HG03066 (cell line): ENCODE results near the gene F10.

Source experiments
- ATAC-seq: cut with Tn5 transposase; IDR thresholded peaks from one replicate; pipeline ENCODE4 v1.9.1; 2021; ENCODE audit warnings: low read depth; ENCODE audit not compliant: unreplicated experiment

F10 gene

GRCh38 chr13:113086031-113086750 lies 36.4 kb upstream of the F10 start:
- no peak for ATAC-seq

- ATAC-seq, result no peak
Measured at GRCh38 chr13:113086991-113087922, 35.3 kb upstream of the F10 start.

GRCh38 chr13:113087923-113088690 lies 34.5 kb upstream of the F10 start:
- ATAC-seq, result no peak

- ATAC-seq, result no peak
Measured at GRCh38 chr13:113088691-113089020, 33.9 kb upstream of the F10 start.

GRCh38 chr13:113089693-113090414 lies 32.7 kb upstream of the F10 start:
- ATAC-seq, result no peak

GRCh38 chr13:113090415-113090770 lies 32.2 kb upstream of the F10 start:
- ATAC-seq, result no peak

DNA sequence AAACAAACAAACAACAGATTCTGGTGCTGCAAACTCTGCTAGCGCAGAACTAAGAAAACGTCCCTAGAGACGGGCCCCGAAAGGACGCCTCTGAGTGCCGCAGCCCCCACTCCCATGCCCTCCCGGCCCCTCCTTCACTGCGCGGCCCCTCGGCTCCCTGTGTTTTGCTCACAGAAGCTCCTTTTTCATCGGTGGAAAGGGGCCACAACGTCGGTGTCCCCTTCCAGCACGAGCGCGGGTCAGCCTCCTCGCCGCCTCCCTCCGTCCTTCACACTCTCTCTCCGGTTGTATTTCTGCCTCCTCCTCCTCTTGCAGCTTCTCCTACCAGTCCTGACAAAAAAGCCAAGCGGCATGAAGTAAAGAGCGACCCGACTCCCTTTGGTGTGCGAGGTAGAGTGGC lies 31.8 kb upstream of the F10 start:
- no peak for ATAC-seq

DNA sequence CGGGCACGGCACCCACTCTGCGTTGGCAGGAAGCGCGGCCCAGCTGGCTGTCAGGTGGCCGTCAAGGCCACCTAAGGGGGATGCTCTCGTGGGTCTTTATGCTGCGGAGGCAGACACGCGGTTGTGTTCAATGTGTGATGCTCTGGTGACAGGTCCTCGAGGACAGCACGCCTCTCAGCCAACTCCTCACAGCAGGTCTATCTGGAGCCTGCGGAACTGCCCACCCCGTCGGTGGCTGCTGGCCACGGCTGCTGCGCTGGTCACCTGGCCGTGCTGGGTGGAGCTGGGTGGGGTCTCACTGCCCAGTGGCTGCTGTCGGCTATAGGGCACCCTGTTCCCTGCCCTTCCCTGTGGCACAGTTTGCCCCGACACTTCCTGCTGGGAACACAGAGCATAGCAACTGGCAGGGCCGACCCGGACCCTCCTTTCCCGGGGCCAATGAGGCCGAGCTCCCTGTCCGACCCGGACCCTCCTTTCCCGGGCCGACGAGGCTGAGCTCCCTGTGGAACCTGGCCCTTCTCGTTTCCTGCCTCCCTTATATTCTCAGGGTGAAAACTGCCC lies 31.3 kb upstream of the F10 start:
- no peak for ATAC-seq

DNA sequence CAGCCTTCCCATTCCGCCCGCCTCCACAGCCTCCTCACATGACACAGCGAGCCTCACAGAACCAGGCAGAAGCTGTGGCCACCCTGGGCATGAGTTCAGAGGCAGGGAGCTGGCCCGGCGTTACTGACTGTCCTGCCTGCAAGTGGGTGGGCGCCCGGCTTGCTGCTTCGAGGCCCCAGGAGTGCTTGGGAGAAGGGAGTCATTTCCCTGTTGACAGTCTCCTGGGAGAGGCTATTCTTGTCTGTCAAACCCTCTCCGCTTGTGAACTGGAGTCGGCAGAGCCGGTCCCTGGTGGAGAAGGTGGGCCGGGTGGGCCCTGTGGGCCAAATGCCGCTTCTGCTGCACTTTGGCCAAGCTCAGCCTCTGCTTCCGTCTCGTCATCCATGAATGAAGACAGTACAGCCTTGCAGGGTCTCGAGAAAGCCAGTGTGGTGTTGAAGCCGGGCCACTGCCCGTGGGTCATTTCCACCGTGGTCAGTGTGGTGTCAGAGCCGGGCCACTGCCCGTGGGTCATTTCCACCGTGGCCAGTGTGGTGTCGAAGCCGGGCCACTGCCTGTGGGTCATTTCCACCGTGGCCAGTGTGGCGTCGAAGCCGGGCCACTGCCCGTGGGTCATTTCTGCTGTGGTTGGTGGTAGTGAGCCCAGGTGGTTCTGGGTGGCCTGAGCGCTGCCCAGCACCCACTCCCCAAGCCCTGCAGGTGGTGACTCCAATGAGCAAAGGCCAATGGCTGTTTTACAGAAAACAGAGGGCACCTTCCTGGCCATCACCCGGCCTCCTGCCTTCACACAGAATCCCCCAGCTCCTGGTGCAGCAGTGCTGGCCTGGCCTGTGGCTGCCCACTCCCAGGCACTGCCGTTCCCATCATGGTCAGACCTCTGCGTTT lies 30.5 kb upstream of the F10 start:
- ATAC-seq, result no peak

- no peak for ATAC-seq
Measured at GRCh38 chr13:113092776-113093579, 29.6 kb upstream of the F10 start.

DNA sequence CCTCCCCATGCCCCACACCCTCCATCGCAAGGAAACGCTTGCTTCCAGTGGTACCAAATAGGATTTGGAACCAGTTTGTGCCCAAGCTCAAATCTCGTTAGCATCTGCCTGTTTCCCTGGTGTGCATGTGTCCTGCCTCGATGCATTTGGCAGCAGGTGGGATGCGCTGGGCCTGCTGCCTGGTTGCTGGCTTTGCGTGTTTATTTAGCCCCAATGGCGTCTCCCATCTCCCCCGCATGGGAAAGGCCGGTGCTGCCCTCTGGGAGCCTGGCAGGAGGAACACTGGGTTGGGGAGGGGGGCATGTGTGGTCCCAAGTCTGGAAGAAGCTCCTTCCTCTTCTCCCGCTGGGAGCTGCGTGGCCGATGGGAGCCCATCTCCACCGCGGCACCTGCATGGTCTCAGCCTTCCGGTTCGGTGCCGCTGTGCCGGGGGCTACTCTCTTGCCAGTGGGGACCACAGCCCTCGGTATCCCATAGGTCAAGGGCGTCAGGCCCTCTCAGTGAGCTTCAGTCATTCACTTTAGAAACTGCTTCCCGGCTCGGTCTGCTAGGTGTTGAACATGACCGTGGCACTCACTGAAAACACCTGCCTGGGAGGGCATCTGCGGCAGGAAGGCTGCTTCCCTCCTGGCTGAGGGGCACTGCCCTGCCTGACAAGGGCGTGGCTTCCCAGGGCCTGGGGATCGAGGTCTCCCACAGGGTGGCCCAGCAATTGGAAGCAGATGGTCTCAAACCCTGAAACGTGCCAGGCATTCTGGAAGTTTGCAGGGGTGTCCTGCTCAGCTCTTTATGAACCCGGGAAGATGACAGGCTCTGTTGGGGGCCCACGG lies 28.8 kb upstream of the F10 start:
- ATAC-seq, result no peak

DNA sequence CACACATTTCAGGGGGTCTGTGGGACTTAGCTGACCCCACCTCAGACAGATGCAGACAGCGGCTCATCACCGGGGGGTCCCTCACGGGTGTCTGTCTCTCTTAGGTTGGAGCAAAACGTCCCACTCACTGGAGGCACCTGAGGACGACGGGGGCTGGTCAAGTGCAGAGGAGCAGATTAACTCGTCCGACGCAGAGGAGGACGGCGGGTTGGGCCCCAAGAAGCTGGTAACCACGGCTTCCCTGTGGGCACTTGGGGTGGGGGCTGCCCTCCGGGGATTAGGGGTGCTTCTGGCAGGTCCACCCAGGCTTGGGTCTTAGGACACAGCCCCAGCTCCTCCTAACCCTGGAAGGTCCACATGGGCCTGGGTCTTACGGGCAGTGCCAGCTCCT lies 28.2 kb upstream of the F10 start:
- no peak for ATAC-seq

GRCh38 chr13:113095146-113096051 lies 27.2 kb upstream of the F10 start:
- no peak for ATAC-seq

DNA sequence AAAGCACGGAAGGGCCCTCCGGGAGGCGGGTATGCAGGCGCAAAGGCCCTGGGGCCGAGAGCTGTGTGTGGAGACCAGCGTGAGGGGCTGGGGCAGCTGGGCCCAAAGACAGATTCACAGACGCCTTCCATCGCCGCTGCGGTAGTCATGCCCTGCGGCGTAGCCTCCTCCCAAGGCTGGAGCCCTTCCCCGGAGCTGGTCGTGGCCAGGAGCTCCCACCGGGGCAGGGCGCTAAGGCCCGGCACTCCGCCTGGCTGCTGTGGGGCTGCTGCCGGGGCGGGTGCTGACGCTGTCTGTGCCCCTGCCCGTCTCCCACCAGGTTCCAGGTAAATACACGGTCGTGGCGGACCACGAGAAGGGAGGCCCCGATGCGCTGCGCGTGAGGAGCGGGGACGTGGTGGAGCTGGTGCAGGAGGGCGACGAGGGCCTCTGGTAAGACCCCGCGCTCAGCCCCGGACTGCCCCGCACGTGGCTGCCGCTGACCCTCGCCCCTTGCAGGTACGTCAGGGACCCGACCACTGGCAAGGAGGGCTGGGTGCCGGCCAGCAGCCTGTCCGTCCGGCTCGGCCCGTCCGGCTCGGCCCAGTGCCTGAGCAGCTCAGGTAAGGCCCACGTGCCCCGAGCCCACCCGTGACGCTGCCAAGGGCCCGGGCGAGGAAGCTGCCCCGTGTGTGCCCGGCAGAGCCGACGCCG lies 26.4 kb upstream of the F10 start:
- no peak for ATAC-seq

GRCh38 chr13:113096745-113097305 lies 25.8 kb upstream of the F10 start:
- ATAC-seq, result no peak

DNA sequence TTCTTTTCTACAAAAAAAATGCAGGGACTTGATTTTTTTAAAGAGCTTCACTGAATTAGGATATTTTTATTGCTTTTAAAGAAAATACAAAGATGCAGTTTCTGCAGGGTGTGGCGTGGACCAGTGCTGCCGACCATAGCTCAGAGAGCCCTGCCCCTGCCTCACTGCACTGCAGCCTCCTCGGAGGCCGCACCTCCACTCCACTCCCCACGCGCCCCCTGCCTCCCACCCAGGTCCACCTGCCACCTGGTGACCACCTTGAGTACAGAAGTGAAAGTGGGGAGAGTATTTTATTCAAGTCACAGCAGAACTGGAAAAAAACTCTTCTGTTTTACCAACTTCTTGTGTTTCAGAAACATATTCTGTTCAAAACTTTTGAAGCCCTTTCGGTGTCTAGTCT lies 24.9 kb upstream of the F10 start:
- ATAC-seq, result no peak
